ENCODE measurements around the gene PMEPA1.

Gene PMEPA1

DNA sequence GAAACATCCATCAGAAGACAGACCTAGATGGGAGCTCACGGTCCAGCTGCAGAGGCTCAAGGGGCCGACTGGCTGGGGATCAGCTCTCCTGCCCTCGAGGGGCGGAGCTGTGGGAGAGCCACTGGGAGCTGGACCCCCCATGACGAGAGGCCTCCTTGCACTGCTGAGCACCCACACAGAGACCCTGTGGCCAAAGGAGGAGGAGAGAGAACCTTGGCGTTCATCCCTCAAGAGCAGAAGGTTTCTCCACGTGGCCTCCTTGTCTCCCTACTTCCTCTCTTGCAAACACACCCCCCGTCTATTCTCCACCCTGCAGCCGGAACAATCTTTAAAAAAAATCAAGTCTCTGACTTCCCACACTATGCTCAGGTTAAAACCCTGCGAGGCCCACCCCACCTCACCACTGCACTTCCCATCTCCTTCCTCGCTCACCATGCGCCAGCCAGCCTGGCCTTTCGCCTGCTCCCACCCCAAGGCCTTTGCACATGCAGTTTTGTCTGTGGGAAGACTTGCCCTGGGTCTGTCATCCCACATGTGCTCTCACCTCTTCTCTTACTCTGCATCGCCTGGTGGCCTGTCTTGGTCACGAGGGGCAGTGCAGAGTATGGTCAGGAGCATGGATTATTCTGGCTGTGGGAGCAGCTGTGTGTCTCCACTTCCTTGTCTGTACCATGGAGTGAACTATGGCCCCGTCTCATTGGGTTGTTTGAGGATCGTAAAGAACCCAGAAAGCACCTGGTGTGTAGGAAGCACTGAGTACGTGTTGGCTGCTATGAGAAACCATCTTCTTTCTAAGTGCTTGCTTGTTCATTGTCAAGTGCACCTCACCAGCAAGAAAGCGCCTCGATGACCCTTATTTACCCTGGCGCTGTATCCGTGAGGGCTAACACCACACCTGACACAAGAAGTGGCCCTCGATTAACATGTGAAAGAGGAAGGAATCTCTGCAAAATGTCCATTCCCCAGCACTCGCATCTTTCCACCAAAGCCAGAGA lies 32.9 kb downstream of the PMEPA1 start:
- DNase-seq (ENCODE audit: low read depth): no peak

DNA sequence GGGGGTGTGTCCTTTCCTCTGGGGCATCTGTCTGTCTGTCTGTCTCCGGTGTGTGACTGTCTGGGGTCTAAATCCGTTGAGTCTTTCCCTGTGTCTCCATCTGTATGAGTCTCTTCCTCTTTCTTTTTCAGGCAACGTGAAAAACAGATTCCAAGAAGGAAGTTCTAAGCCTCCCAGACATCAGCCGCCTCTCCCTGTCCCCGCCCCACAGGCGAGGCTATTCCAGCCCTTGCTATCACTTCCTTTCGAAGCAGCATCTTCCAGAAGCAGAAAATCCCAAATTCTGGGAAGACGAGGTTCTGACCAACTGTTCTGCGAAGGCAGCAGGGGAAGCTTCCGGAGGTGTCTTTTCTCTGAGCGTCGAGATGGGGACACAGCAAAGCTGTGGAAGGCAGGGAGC lies 34.0 kb downstream of the PMEPA1 start:
- DNase-seq (ENCODE audit: low read depth): no peak

GRCh38 chr20:57672953-57673575 lies 36.8 kb downstream of the PMEPA1 start:
- DNase-seq (ENCODE audit: low read depth): no peak

DNA sequence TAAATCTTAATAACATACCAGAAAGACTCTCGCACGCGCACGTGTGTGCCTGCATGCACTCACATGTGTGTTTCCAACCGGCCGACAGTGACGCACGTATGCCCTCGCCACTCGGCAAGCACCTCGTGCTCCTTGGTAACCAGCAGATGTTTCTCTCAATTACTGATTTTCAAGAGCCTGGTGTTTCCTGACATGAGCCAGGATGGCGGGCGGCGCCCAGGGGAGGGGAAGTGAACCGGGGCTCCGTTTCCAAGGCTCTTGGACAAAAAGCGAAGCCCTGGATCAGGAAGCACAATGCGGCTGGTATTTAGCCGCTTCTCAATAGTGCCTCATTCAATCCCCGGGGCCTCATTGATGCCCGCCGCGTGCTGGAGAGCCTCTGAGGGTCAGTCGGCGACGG lies 37.7 kb downstream of the PMEPA1 start:
- no peak for DNase-seq (ENCODE audit: low read depth)

DNA sequence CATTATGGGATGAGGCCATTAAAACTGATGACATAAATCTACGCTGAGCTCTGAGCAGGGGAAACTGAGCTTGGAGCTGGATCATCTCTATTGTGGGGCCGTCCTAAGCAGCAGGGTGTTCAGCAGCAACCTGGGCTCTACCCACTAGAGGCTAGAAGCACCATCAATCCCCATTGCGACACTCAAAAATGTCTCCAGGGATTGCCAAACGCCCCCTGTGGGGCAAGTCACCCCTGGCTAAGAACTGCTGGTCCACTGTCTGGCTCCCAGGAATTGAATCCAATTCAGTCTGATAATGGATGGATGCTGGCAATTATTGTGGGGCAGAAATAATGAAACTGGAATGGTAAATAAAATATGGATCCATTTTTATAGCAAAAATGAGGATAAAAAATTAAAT lies 38.2 kb downstream of the PMEPA1 start:
- DNase-seq (ENCODE audit: low read depth): no peak

GRCh38 chr20:57671072-57671391 lies 38.8 kb downstream of the PMEPA1 start:
- no peak for DNase-seq (ENCODE audit: low read depth)

GRCh38 chr20:57670288-57671071 lies 39.3 kb downstream of the PMEPA1 start:
- no peak for DNase-seq (ENCODE audit: low read depth)

GRCh38 chr20:57669632-57670031 lies 40.2 kb downstream of the PMEPA1 start:
- DNase-seq (ENCODE audit: low read depth): no peak

DNA sequence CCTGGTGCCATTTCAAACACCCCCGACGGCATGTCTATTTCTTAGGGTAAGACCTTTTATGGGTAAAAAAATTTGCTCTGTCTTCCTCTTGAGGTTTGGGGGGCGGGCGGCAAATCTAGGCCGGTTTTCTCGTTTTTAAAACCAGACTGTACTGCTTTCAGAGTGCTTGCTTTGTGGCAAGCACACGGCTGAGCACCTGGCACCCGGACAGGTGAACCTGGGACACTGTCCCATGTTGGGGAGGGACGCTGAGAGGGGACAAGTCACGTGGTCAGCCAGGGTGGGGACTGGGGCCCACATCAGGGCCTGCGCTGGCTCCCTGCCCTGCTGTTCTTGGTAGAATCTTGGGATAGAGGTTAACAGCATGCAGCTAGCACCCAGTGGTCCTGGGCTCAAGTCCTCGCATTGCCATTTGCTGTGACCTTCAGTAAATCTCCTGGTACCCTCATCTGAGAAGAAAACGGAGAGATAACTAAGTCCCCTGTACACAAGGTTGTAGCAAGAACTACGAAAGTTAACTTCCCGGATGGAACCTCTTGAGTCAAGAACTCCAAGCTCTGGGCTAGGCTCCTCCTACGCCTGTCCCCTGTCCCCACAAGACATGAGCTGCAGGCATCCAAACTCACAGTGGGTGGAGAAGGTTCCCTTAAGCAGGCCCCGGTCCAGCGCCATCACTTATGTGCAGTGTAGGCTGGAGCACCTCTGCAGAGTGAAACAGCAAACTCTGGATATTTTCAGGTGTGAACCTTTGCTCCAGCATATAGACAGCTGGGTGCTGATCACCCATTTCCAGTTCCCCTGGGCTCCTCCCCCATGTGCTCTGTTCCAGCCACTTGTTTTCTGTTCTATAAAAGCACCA lies 41.7 kb downstream of the PMEPA1 start:
- no peak for DNase-seq (ENCODE audit: low read depth)

GRCh38 chr20:57667388-57667787 lies 42.4 kb downstream of the PMEPA1 start:
- no peak for DNase-seq (ENCODE audit: low read depth)

- DNase-seq (ENCODE audit: low read depth): no peak
Observed at GRCh38 chr20:57666834-57667157, 43.0 kb downstream of the PMEPA1 start.

GRCh38 chr20:57666106-57666833 lies 43.5 kb downstream of the PMEPA1 start:
- no peak for DNase-seq (ENCODE audit: low read depth)

DNA sequence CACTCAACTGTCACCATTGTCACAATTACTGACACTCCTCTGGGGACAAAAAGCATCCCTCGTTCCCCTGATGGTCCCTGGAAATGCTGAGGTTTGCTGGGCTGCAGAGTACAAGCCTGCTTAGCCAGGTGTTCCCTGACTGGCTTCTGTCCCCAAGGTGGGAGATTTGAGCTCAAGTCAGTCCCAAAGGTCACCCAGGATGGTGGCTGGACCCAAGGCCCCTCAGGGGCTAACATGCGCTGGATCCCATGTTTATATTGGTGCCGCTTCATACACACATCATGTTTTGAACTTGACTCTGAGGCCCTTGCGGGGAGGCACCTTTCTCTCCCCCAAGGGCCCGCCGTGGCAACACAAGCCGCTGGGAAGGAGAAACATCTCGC lies 44.2 kb downstream of the PMEPA1 start:
- no peak for DNase-seq (ENCODE audit: low read depth)

- no peak for DNase-seq (ENCODE audit: low read depth)
Observed at GRCh38 chr20:57664924-57665588, 44.8 kb downstream of the PMEPA1 start.

DNA sequence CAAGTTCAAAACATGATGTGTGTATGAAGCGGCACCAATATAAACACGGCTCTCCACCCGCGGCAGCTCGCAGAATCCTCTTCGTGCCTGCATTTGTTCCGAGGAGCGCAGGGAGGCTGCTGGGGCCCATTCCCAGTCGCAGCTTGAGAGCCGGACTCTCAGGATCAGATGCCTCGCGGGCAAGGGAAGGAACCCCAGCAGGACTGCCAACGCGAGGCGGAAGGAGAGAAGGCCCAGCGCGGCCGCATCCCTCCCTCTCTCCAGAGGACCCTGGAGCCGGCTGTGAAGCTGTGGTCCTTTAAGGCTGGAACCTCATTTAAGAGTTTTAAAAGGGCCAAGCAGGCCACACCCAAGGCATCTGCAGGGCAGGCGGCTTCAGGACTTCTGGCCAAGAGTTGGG lies 45.3 kb downstream of the PMEPA1 start:
- DNase-seq (ENCODE audit: low read depth): no peak

DNA sequence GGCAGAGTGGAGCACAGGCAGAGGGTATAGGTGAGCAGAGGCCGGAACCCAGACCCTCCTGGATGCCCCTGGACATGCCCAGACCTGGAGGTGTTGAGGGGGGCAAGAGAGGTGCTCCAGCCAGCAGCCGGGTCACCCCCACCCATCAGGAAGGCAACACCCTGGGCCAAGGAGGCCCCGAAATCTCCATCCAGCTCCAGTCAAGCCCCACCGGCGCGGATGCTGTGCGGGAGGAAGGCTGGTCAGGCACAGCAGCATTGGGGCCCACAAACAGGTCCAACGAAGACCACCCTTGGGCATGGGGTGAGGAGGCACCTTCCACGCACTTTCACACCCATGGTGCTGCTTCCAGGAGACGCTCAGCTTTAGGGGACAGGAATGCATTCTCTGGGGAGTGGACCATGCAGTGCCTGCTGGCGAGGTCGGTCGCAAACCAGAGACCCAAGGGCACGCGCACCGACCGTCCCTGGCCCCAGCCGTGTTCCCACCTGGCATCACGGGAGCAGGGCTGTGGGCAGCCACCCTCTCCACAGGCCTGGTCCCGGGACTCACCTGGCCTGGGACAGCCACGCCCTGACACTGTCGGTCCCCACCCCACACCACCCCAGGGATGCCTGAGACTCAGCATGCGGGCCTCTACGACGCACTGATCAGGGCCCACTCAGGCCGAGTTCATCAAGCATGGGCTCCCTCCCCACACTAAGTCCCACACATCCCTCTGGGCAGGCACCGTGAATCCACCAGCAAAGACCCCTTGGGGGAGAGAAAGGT lies 45.9 kb downstream of the PMEPA1 start:
- no peak for DNase-seq (ENCODE audit: low read depth)

- no peak for DNase-seq (ENCODE audit: low read depth)
Observed at GRCh38 chr20:57663241-57663640, 46.6 kb downstream of the PMEPA1 start.

DNA sequence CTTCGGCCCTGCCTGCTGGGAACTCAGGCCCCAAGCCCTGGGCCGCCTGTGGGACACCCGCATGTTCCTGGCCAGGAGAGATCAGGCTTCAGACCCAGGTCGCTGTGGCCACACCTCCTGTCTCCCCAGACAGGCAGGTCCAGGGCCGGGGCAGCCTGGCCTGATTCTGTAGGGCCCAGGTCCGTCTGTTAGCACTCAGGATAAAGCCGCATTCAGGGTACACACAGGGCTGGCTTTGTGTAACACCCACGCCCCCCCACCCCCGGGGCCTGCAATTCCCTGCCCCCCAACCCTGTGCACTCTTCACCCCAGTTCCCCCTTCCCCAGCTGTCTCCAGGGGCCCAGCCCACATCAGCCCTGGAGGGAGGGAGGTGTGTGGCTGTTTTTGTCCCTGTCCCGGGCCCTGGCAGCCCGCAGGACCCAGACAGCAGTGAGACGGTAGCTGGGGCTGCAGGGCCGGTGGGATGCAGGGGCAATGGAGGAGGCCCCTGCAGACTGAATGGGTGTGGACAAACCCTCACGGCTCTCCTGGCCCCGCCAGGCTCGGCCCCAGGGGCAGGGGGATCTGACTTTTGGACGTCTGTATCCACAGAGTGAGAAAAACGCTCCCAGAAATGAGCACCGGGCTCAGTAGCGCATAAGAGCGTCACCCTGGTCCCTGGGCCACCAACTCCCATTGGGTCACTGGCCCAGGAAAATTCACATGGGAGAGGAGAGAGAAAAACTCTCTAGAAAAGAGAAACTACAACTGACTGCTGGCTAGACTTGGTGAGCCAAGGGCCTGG lies 47.2 kb downstream of the PMEPA1 start:
- no peak for DNase-seq (ENCODE audit: low read depth)

Measured in stimulated activated CD8-positive, alpha-beta memory T cell treated with anti-CD3 and anti-CD28 coated beads, Interleukin-7, amount 100 ng/mL, for 24 hours (primary cell).